Measurements from ENCODE around the gene TPP1. TPM values are rescaled to one million over a fixed set of nuclear protein-coding genes. Genes with fewer than 3 reads are reported as not detected.
A peak's percentile ranks its signal among the peaks of the same experiment; 100 is the strongest.

TPP1 gene
- total and polyA plus RNA-seq, 2 donors (not counting 1 experiment from before 2014, with no cell fraction given) = 127 to 136 TPM

GRCh38 chr11:6635082-6635932 is 16.1 kb upstream of the TPP1 start:
- TF ChIP-seq EZH2 (IDR thresholded peaks at IDR 0.05; ENCODE audit: low read length, missing control alignments) = no peak
- TF ChIP-seq, protein P1, sequence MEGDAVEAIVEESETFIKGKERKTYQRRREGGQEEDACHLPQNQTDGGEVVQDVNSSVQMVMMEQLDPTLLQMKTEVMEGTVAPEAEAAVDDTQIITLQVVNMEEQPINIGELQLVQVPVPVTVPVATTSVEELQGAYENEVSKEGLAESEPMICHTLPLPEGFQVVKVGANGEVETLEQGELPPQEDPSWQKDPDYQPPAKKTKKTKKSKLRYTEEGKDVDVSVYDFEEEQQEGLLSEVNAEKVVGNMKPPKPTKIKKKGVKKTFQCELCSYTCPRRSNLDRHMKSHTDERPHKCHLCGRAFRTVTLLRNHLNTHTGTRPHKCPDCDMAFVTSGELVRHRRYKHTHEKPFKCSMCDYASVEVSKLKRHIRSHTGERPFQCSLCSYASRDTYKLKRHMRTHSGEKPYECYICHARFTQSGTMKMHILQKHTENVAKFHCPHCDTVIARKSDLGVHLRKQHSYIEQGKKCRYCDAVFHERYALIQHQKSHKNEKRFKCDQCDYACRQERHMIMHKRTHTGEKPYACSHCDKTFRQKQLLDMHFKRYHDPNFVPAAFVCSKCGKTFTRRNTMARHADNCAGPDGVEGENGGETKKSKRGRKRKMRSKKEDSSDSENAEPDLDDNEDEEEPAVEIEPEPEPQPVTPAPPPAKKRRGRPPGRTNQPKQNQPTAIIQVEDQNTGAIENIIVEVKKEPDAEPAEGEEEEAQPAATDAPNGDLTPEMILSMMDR (conservative IDR thresholded peaks at IDR 0.05 in 1 of 2, IDR thresholded peaks at IDR 0.05 in 1 of 2; ENCODE audit: low read depth in 1 of 2, low read length in 2 of 2) = no peak
- no peak overlapping the region for H3K9ac ChIP-seq (ENCODE audit: insufficient read depth, low read length)
- H3K36me3 ChIP-seq (ENCODE audit: control insufficient read depth, insufficient read depth, low read length) = no peaks in the 10 kb centered on the region
- no peak overlapping the region for H2AFZ ChIP-seq (ENCODE audit: low read length)
- H3K27me3 ChIP-seq (ENCODE audit: control insufficient read depth, insufficient read depth, low read length) = no peaks in the 10 kb centered on the region
- peaks cover 12% of the 10 kb centered on the region for H3K4me1 ChIP-seq (ENCODE audit: control insufficient read depth, extremely low read depth, insufficient read depth, low read length)
- H3K27ac ChIP-seq (ENCODE audit: insufficient read depth, low read length) = peak overlapping the region; percentile 7
- H3K9me3 ChIP-seq (ENCODE audit: control insufficient read depth, insufficient read depth, low read depth, low read length) = no peaks in the 10 kb centered on the region
- no peak overlapping the region for H3K4me2 ChIP-seq (ENCODE audit: extremely low read depth, insufficient read depth, low read length)
- H3K4me3 ChIP-seq (replicated peaks in 1 of 4; ENCODE audit: control extremely low read depth in 1 of 4, insufficient read depth in 1 of 4, low read depth in 3 of 4, low read length in 4 of 4) = no peak overlapping the region
- peak in 1 of 2 donors; percentile 82 for DNase-seq (ENCODE audit: low read depth in 2 of 2)
- no peaks in the 10 kb centered on the region for H4K20me1 ChIP-seq (ENCODE audit: control insufficient read depth, extremely low read depth, insufficient read depth, low read length)
- H3K79me2 ChIP-seq (ENCODE audit: control insufficient read depth, insufficient read depth, low read length) = no peaks in the 10 kb centered on the region

- Histone ChIP-seq H3K9ac (ENCODE audit: insufficient read depth, low read length) (no peak overlapping the region), H3K4me1 (ENCODE audit: control insufficient read depth, extremely low read depth, insufficient read depth, low read length) (peaks cover 12% of the 10 kb centered on the region), H3K4me3 (replicated peaks in 1 of 4; ENCODE audit: control extremely low read depth in 1 of 4, insufficient read depth in 1 of 4, low read depth in 3 of 4, low read length in 4 of 4) (no peak overlapping the region), H3K27ac (ENCODE audit: insufficient read depth, low read length) (no peak overlapping the region), H3K27me3 (ENCODE audit: control insufficient read depth, insufficient read depth, low read length) (no peaks in the 10 kb centered on the region), H3K79me2 (ENCODE audit: control insufficient read depth, insufficient read depth, low read length) (no peaks in the 10 kb centered on the region), H3K4me2 (ENCODE audit: extremely low read depth, insufficient read depth, low read length) (no peak overlapping the region), H4K20me1 (ENCODE audit: control insufficient read depth, extremely low read depth, insufficient read depth, low read length) (no peaks in the 10 kb centered on the region), H3K9me3 (ENCODE audit: control insufficient read depth, insufficient read depth, low read depth, low read length) (no peaks in the 10 kb centered on the region), H3K36me3 (ENCODE audit: control insufficient read depth, insufficient read depth, low read length) (no peaks in the 10 kb centered on the region), H2AFZ (ENCODE audit: low read length) (no peak overlapping the region)
- TF ChIP-seq EZH2 (IDR thresholded peaks at IDR 0.05; ENCODE audit: low read length, missing control alignments) = no peak
- TF ChIP-seq, protein P1 (conservative IDR thresholded peaks at IDR 0.05 in 1 of 2, IDR thresholded peaks at IDR 0.05 in 1 of 2; ENCODE audit: low read depth in 1 of 2, low read length in 2 of 2) = no peak
- DNase-seq (ENCODE audit: low read depth in 2 of 2) = no peak
Measured at GRCh38 chr11:6634534-6634933, 15.3 kb upstream of the TPP1 start.

GRCh38 chr11:6633422-6634408 is 14.5 kb upstream of the TPP1 start:
- TF ChIP-seq EZH2 (IDR thresholded peaks at IDR 0.05; ENCODE audit: low read length, missing control alignments) = no peak
- TF ChIP-seq, protein P1 (conservative IDR thresholded peaks at IDR 0.05 in 1 of 2, IDR thresholded peaks at IDR 0.05 in 1 of 2; ENCODE audit: low read depth in 1 of 2, low read length in 2 of 2) = no peak
- no peak overlapping the region for H3K4me2 ChIP-seq (ENCODE audit: extremely low read depth, insufficient read depth, low read length)
- H2AFZ ChIP-seq (ENCODE audit: low read length) = no peak overlapping the region
- H3K27ac ChIP-seq (ENCODE audit: insufficient read depth, low read length) = no peak overlapping the region
- no peak for DNase-seq (ENCODE audit: low read depth in 2 of 2)
- H3K4me1 ChIP-seq (ENCODE audit: control insufficient read depth, extremely low read depth, insufficient read depth, low read length) = peaks cover 12% of the 10 kb centered on the region
- no peak overlapping the region for H3K9ac ChIP-seq (ENCODE audit: insufficient read depth, low read length)
- no peaks in the 10 kb centered on the region for H4K20me1 ChIP-seq (ENCODE audit: control insufficient read depth, extremely low read depth, insufficient read depth, low read length)
- no peaks in the 10 kb centered on the region for H3K9me3 ChIP-seq (ENCODE audit: control insufficient read depth, insufficient read depth, low read depth, low read length)
- H3K36me3 ChIP-seq (ENCODE audit: control insufficient read depth, insufficient read depth, low read length) = no peaks in the 10 kb centered on the region
- H3K4me3 ChIP-seq (replicated peaks in 1 of 4; ENCODE audit: control extremely low read depth in 1 of 4, insufficient read depth in 1 of 4, low read depth in 3 of 4, low read length in 4 of 4) = no peak overlapping the region
- no peaks in the 10 kb centered on the region for H3K27me3 ChIP-seq (ENCODE audit: control insufficient read depth, insufficient read depth, low read length)
- H3K79me2 ChIP-seq (ENCODE audit: control insufficient read depth, insufficient read depth, low read length) = no peaks in the 10 kb centered on the region
